HG02678 (cell line): ENCODE results near the gene ZNF334.

Source experiments
- ATAC-seq: cut with Tn5 transposase; IDR thresholded peaks from one replicate; pipeline ENCODE4 v1.9.1; 2021; ENCODE audit warnings: mild to moderate bottlenecking, moderate library complexity; ENCODE audit not compliant: unreplicated experiment

The ZNF334 gene

GRCh38 chr20:46512943-46513844 lies at the start of gene ZNF334:
ZNF334 (minus strand) TSS chr20:46513559; CDS start chr20:46512102, 1,457 bp downstream.
- no peak for ATAC-seq

- ATAC-seq, result peak; percentile 65
Measured at GRCh38 chr20:46562373-46563169, 49.2 kb upstream of the ZNF334 start.

GRCh38 chr20:46562009-46562372 lies 48.6 kb upstream of the ZNF334 start:
- ATAC-seq, result no peak

GRCh38 chr20:46559685-46560440 lies 46.5 kb upstream of the ZNF334 start:
- no peak for ATAC-seq

- no peak for ATAC-seq
Measured at GRCh38 chr20:46559001-46559400, 45.6 kb upstream of the ZNF334 start.

GRCh38 chr20:46558511-46558959 lies 45.2 kb upstream of the ZNF334 start:
- no peak for ATAC-seq

GRCh38 chr20:46557231-46557956 lies 44.0 kb upstream of the ZNF334 start:
- ATAC-seq, result no peak

GRCh38 chr20:46555370-46555956 lies 42.1 kb upstream of the ZNF334 start:
- no peak for ATAC-seq

GRCh38 chr20:46554828-46555227 lies 41.5 kb upstream of the ZNF334 start:
- ATAC-seq, result no peak

- no peak for ATAC-seq
Measured at GRCh38 chr20:46553926-46554325, 40.6 kb upstream of the ZNF334 start.

- peak; percentile 71 for ATAC-seq
Measured at GRCh38 chr20:46552460-46553420, 39.4 kb upstream of the ZNF334 start.

- no peak for ATAC-seq
Measured at GRCh38 chr20:46551522-46552381, 38.4 kb upstream of the ZNF334 start.

GRCh38 chr20:46550461-46550860 lies 37.1 kb upstream of the ZNF334 start, which contains the start of gene OCSTAMP:
OCSTAMP (minus strand) TSS chr20:46550654; CDS start chr20:46550560, 94 bp downstream.
- no peak for ATAC-seq

GRCh38 chr20:46549188-46549972 lies 36.0 kb upstream of the ZNF334 start:
- no peak for ATAC-seq

- no peak for ATAC-seq
Measured at GRCh38 chr20:46548688-46549087, 35.3 kb upstream of the ZNF334 start.

GRCh38 chr20:46547995-46548394 lies 34.6 kb upstream of the ZNF334 start:
- no peak for ATAC-seq

GRCh38 chr20:46546936-46547335 lies 33.6 kb upstream of the ZNF334 start:
- ATAC-seq, result no peak
